ENCODE results near the gene IPO4.

DNA sequence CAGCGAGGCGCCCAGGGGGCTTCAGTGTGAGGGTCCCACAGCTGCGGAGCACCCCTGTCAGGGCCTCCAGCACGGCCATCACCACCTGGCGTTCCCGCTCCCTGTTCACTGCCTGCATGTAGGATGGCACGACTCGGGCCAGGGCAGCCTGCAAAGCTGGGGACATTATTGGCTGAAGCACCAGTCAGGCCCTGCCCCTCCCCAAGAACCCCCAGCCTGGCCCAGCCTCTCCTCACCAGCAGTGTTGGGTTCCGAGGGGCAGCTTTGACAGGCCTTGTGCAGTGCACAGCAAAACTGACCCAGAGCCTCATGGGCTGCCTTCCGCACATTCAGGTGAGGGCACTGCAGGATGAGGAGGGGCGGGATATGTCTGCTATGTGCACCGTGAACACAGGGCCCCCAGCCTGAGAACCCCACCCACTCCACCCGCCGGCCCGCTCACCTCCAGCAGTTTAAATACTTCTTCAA, 5.6 kb downstream of the IPO4 start:
- no peak for TF ChIP-seq HSF4 (CRISPR knock-in tag; IDR thresholded peaks at IDR 0.05; ENCODE audit: borderline replicate concordance)
- TF ChIP-seq KDM5B (IDR thresholded peaks at IDR 0.05; ENCODE audit: insufficient replicate concordance, low read depth, low read length) = no peak
- TF ChIP-seq, protein P1, sequence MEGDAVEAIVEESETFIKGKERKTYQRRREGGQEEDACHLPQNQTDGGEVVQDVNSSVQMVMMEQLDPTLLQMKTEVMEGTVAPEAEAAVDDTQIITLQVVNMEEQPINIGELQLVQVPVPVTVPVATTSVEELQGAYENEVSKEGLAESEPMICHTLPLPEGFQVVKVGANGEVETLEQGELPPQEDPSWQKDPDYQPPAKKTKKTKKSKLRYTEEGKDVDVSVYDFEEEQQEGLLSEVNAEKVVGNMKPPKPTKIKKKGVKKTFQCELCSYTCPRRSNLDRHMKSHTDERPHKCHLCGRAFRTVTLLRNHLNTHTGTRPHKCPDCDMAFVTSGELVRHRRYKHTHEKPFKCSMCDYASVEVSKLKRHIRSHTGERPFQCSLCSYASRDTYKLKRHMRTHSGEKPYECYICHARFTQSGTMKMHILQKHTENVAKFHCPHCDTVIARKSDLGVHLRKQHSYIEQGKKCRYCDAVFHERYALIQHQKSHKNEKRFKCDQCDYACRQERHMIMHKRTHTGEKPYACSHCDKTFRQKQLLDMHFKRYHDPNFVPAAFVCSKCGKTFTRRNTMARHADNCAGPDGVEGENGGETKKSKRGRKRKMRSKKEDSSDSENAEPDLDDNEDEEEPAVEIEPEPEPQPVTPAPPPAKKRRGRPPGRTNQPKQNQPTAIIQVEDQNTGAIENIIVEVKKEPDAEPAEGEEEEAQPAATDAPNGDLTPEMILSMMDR (IDR thresholded peaks at IDR 0.05 in 2 of 3, conservative IDR thresholded peaks at IDR 0.05 in 1 of 3; ENCODE audit: insufficient read depth in 2 of 3, low read depth in 1 of 3, low read length in 3 of 3) = no peak
- no peak for TF ChIP-seq ARID1B (IDR thresholded peaks at IDR 0.05)
- no peak for TF ChIP-seq TRIM24 (IDR thresholded peaks at IDR 0.05)
- TF ChIP-seq TARDBP (IDR thresholded peaks at IDR 0.05) = no peak
- no peak for TF ChIP-seq POLR2A (conservative IDR thresholded peaks at IDR 0.05)
- no peak for TF ChIP-seq ZC3H11A (IDR thresholded peaks at IDR 0.05; ENCODE audit: low read depth, low read length)
- TF ChIP-seq, protein P2, sequence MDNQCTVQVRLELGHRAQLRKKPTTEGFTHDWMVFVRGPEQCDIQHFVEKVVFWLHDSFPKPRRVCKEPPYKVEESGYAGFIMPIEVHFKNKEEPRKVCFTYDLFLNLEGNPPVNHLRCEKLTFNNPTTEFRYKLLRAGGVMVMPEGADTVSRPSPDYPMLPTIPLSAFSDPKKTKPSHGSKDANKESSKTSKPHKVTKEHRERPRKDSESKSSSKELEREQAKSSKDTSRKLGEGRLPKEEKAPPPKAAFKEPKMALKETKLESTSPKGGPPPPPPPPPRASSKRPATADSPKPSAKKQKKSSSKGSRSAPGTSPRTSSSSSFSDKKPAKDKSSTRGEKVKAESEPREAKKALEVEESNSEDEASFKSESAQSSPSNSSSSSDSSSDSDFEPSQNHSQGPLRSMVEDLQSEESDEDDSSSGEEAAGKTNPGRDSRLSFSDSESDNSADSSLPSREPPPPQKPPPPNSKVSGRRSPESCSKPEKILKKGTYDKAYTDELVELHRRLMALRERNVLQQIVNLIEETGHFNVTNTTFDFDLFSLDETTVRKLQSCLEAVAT (IDR thresholded peaks at IDR 0.05) = no peak
- TF ChIP-seq STAT5A (IDR thresholded peaks at IDR 0.05; ENCODE audit: borderline replicate concordance, low read length) = no peak
- no peak for TF ChIP-seq GATA2 (CRISPR knock-in tag; IDR thresholded peaks at IDR 0.05)
- TF ChIP-seq ESRRA (IDR thresholded peaks at IDR 0.05; ENCODE audit: borderline replicate concordance, low read depth) = no peak
- TF ChIP-seq CEBPB (tag; IDR thresholded peaks at IDR 0.05) = no peak
- TF ChIP-seq CBFA2T3 (IDR thresholded peaks at IDR 0.05) = no peak
